Measurements from ENCODE around the gene KCNK7. TPM values are rescaled to one million over a fixed set of nuclear protein-coding genes. Genes with fewer than 3 reads are reported as not detected.

The KCNK7 gene
- total RNA-seq, 1 experiment from 2014 or later = 1.4 TPM

GRCh38 chr11:65634440-65634839, 38.8 kb upstream of the KCNK7 start:
- DNase-seq = no peak
- Mint-ChIP-seq H3K27me3 (ENCODE audit: unreplicated experiment) (no peaks in the 10 kb centered on the region), H3K27ac (ENCODE audit: unreplicated experiment) (no peak overlapping the region), H3K4me3 (ENCODE audit: low read depth, unreplicated experiment) (no peak overlapping the region), H3K9me3 (ENCODE audit: low read depth, unreplicated experiment) (no peaks in the 10 kb centered on the region), H3K4me1 (ENCODE audit: low read depth, unreplicated experiment) (peaks cover 18% of the 10 kb centered on the region), H3K36me3 (ENCODE audit: insufficient read depth, unreplicated experiment) (peaks cover 65% of the 10 kb centered on the region)
- TF ChIP-seq CTCF (IDR thresholded peaks at IDR 0.05; ENCODE audit: unreplicated experiment) = no peak
- no TSS peak for BruUV-seq (replicated peaks)
- intact Hi-C loops (cut with micrococcal nuclease; ENCODE audit: unreplicated experiment) = no loop called here
- CTCF ChIA-PET = no interaction called here

GRCh38 chr11:65634109-65634436, 38.5 kb upstream of the KCNK7 start:
- H3K27me3 Mint-ChIP-seq (ENCODE audit: unreplicated experiment) = no peaks in the 10 kb centered on the region
- no peak for DNase-seq
- peaks cover 68% of the 10 kb centered on the region for H3K36me3 Mint-ChIP-seq (ENCODE audit: insufficient read depth, unreplicated experiment)
- no peaks in the 10 kb centered on the region for H3K9me3 Mint-ChIP-seq (ENCODE audit: low read depth, unreplicated experiment)
- CTCF ChIA-PET = no interaction called here
- TF ChIP-seq CTCF (IDR thresholded peaks at IDR 0.05; ENCODE audit: unreplicated experiment) = no peak
- intact Hi-C loops (cut with micrococcal nuclease; ENCODE audit: unreplicated experiment) = no loop called here
- H3K27ac Mint-ChIP-seq (ENCODE audit: unreplicated experiment) = no peak overlapping the region
- peaks cover 17% of the 10 kb centered on the region for H3K4me1 Mint-ChIP-seq (ENCODE audit: low read depth, unreplicated experiment)
- H3K4me3 Mint-ChIP-seq (ENCODE audit: low read depth, unreplicated experiment) = no peak overlapping the region
- BruUV-seq (replicated peaks) = no TSS peak

GRCh38 chr11:65633390-65634108, 37.9 kb upstream of the KCNK7 start:
- CTCF ChIA-PET = no interaction called here
- H3K4me3 Mint-ChIP-seq (ENCODE audit: low read depth, unreplicated experiment) = no peak overlapping the region
- intact Hi-C loops (cut with micrococcal nuclease; ENCODE audit: unreplicated experiment) = no loop called here
- no TSS peak for BruUV-seq (replicated peaks)
- H3K27me3 Mint-ChIP-seq (ENCODE audit: unreplicated experiment) = no peaks in the 10 kb centered on the region
- H3K27ac Mint-ChIP-seq (ENCODE audit: unreplicated experiment) = no peak overlapping the region
- peaks cover 66% of the 10 kb centered on the region for H3K36me3 Mint-ChIP-seq (ENCODE audit: insufficient read depth, unreplicated experiment)
- DNase-seq = no peak
- no peaks in the 10 kb centered on the region for H3K9me3 Mint-ChIP-seq (ENCODE audit: low read depth, unreplicated experiment)
- peaks cover 11% of the 10 kb centered on the region for H3K4me1 Mint-ChIP-seq (ENCODE audit: low read depth, unreplicated experiment)
- TF ChIP-seq CTCF (IDR thresholded peaks at IDR 0.05; ENCODE audit: unreplicated experiment) = no peak

- Mint-ChIP-seq H3K36me3 (ENCODE audit: insufficient read depth, unreplicated experiment) (peaks cover 51% of the 10 kb centered on the region), H3K4me3 (ENCODE audit: low read depth, unreplicated experiment) (no peak overlapping the region), H3K4me1 (ENCODE audit: low read depth, unreplicated experiment) (no peaks in the 10 kb centered on the region), H3K27me3 (ENCODE audit: unreplicated experiment) (no peaks in the 10 kb centered on the region), H3K9me3 (ENCODE audit: low read depth, unreplicated experiment) (no peaks in the 10 kb centered on the region), H3K27ac (ENCODE audit: unreplicated experiment) (no peak overlapping the region)
- intact Hi-C loops (cut with micrococcal nuclease; ENCODE audit: unreplicated experiment) = no loop called here
- TF ChIP-seq CTCF (IDR thresholded peaks at IDR 0.05; ENCODE audit: unreplicated experiment) = no peak
- DNase-seq = no peak
- CTCF ChIA-PET = interaction anchor here (0.6 kb wide), 1 partner anchor 59 kb away, joined by 4 read pairs; no protein-coding TSS in a partner anchor
- no TSS peak for BruUV-seq (replicated peaks)
Observed at GRCh38 chr11:65630215-65630614, 34.6 kb upstream of the KCNK7 start.
